ENCODE data around the gene ZNF787.
"Not testable (repeated sequence)": the region's sequence is repeated elsewhere in the genome, so short reads cannot be mapped to it uniquely, and the experiment has no call there.

The ZNF787 gene

DNA sequence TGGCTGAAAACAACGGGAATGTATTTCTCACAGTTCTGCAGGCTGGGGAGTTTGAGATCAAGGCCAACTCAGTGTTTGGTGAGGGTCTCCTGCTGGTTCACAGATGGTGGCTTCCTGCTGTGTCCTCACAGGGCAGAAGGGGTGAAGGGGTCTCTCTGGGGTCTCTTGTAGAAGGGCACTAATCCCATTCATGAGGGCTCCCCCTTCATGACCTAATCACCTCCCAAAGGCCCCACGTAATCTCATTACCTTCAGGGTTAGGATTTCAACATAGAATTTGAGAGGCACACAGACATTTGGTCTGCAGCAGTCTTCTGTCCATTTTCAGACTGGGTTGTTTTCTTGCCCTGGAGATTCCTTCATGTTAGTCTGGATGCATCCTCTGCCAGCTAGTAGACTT is 31.5 kb upstream of the ZNF787 start:
- no peak overlapping the region for H3K4me3 ChIP-seq (ENCODE audit: low read length)
- H3K4me1 ChIP-seq (ENCODE audit: insufficient read depth, low read length): no peaks in the 10 kb centered on the region
- H2AFZ ChIP-seq (ENCODE audit: low read depth, low read length): no peak overlapping the region
- H3K27me3 ChIP-seq (ENCODE audit: insufficient read depth, low read length): no peaks in the 10 kb centered on the region
- peaks cover 39% of the 10 kb centered on the region for H3K36me3 ChIP-seq (ENCODE audit: insufficient read depth, low read length)
- peaks cover 11% of the 10 kb centered on the region for H3K9me3 ChIP-seq (ENCODE audit: low read length)

DNA sequence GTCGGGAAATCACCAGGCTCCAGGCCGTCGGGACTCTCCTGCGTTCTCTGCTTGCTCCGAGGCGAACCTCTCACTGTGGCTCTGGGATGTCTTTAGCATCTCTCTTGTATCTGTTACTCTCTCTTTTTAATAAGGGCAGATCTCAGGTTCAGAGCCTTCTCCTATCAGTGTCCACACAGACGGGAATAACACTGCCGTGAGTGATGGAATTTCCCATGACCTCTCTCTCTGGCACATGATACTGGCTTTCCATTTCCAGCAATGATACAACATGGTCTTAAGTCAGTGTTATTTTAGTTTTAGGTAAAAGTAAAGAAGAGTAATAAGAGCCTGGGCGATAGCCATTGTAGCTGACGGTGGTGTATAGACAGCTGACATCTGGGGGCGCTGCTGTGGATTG is 29.3 kb upstream of the ZNF787 start:
- peaks cover 33% of the 10 kb centered on the region for H3K36me3 ChIP-seq (ENCODE audit: insufficient read depth, low read length)
- H3K9me3 ChIP-seq (ENCODE audit: low read length): peaks cover 19% of the 10 kb centered on the region
- H3K27me3 ChIP-seq (ENCODE audit: insufficient read depth, low read length): no peaks in the 10 kb centered on the region
- no peak overlapping the region for H3K4me3 ChIP-seq (ENCODE audit: low read length)
- H2AFZ ChIP-seq (ENCODE audit: low read depth, low read length): no peak overlapping the region
- H3K4me1 ChIP-seq (ENCODE audit: insufficient read depth, low read length): no peaks in the 10 kb centered on the region

DNA sequence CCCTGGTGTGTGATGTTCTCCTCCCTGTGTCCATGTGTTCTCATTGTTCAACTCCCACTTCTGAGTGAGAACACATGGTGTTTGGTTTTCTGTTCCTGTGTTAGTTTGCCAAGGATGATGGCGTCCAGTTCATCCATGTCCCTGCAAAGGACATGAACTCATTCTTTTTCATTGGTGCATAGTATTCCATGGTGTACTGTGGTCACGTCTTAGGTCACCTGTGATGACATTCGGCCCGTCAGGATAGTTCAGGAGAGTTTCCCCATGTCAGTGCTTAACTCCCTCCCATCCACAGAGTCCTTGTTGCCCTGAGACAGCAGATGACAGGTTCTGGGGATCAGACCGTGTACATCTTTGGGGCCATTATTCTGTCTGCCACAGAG is 28.6 kb upstream of the ZNF787 start:
- H3K36me3 ChIP-seq (ENCODE audit: insufficient read depth, low read length): peaks cover 27% of the 10 kb centered on the region
- H3K9me3 ChIP-seq (ENCODE audit: low read length): peaks cover 19% of the 10 kb centered on the region
- no peaks in the 10 kb centered on the region for H3K27me3 ChIP-seq (ENCODE audit: insufficient read depth, low read length)
- H3K4me1 ChIP-seq (ENCODE audit: insufficient read depth, low read length): no peaks in the 10 kb centered on the region
- H3K4me3 ChIP-seq (ENCODE audit: low read length): no peak overlapping the region
- H2AFZ ChIP-seq (ENCODE audit: low read depth, low read length): no peak overlapping the region

DNA sequence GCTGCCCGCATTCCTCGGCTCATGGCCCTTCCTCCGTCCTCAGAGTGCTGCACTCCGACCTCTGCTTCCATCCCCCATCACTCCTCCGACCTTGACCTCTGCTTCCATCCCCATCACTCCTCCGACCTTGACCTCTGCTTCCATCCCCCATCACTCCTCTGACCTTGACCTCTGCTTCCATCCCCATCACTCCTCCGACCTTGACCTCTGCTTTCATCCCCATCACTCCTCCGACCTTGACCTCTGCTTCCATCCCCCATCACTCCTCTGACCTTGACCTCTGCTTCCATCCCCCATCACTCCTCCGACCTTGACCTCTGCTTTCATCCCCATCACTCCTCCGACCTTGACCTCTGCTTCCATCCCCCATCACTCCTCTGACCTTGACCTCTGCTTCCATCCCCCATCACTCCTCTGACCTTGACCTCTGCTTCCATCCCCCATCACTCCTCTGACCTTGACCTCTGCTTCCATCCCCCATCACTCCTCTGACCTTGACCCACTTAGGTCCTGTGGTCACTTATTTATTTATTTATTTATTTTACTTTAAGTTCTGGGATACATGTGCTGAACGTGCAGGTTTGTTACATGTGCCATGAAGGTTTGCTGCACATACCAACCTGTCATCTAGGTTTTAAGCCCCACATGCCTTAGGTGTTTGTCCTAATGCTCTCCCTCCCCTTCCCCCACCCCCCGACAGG is 28.0 kb upstream of the ZNF787 start:
- peaks cover 27% of the 10 kb centered on the region for H3K36me3 ChIP-seq (ENCODE audit: insufficient read depth, low read length)
- not testable (repeated sequence) for H2AFZ ChIP-seq (ENCODE audit: low read depth, low read length)

DNA sequence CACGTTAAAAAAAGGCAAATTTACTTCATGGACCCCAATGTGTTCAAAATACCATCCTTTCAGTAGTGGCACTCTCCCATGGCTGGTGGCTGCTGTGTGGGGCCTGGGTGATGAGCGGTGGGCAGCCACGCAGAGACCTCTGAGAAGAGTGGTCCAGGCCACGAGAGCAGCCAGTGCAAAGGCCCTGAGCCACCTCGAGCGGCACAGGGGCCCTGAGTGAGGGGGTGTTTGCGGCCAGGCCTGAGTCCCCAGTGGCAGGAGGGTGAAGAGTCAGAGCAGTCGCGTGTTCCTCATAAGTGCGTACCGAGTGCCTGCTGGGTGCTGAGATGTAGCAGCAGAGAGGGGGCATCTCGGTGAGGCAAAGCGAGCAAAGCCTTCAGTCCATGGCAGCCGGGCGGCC is 27.0 kb upstream of the ZNF787 start:
- no peak overlapping the region for H3K4me3 ChIP-seq (ENCODE audit: low read length)
- peaks cover 19% of the 10 kb centered on the region for H3K9me3 ChIP-seq (ENCODE audit: low read length)
- H3K4me1 ChIP-seq (ENCODE audit: insufficient read depth, low read length): no peaks in the 10 kb centered on the region
- peaks cover 27% of the 10 kb centered on the region for H3K36me3 ChIP-seq (ENCODE audit: insufficient read depth, low read length)
- no peaks in the 10 kb centered on the region for H3K27me3 ChIP-seq (ENCODE audit: insufficient read depth, low read length)
- H2AFZ ChIP-seq (ENCODE audit: low read depth, low read length): no peak overlapping the region

More for the DNA sequence above, 28.0 kb upstream of the ZNF787 start:
- not testable (repeated sequence) for H3K4me1 ChIP-seq (ENCODE audit: insufficient read depth, low read length); H3K4me3 ChIP-seq (ENCODE audit: low read length); H3K27me3 ChIP-seq (ENCODE audit: insufficient read depth, low read length)
- peaks cover 19% of the 10 kb centered on the region for H3K9me3 ChIP-seq (ENCODE audit: low read length)

DNA sequence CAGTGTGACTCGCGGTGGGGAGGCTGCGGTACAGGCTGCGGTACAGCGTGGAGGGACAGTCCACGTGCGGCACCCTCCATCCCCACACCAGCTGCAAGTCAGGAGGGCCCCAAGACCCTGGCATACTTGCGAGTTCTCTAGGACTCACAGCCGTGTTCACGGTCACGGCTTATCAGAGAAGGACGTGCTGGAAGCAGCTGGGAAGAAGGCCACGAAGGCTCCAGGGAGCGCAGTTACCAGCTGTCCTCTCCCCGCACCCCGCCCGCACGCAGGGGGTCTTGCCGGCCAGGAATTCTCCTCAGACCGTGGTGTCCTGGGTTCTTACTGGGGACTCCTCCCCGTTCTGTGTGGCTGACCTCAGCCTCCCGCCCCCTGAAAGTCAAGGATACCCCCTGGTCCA is 26.2 kb upstream of the ZNF787 start:
- no peaks in the 10 kb centered on the region for H3K27me3 ChIP-seq (ENCODE audit: insufficient read depth, low read length)
- H3K4me1 ChIP-seq (ENCODE audit: insufficient read depth, low read length): no peaks in the 10 kb centered on the region
- peaks cover 27% of the 10 kb centered on the region for H3K36me3 ChIP-seq (ENCODE audit: insufficient read depth, low read length)
- H2AFZ ChIP-seq (ENCODE audit: low read depth, low read length): no peak overlapping the region
- H3K4me3 ChIP-seq (ENCODE audit: low read length): no peak overlapping the region
- peaks cover 19% of the 10 kb centered on the region for H3K9me3 ChIP-seq (ENCODE audit: low read length)

DNA sequence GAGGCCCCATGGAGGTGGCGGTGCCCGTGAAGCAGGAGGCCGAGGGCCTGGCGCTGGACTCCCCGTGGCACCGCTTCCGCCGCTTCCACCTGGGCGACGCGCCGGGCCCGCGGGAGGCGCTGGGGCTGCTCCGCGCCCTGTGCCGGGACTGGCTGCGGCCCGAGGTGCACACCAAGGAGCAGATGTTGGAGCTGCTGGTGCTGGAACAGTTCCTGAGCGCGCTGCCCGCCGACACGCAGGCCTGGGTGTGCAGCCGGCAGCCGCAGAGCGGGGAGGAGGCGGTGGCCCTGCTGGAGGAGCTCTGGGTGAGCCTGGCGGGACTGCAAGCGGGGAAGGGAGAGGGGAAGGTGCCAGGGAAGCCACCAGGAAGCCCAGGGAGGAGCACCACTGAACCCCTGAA is 25.8 kb upstream of the ZNF787 start:
- Histone ChIP-seq H3K4me3 (ENCODE audit: low read length) (no peak overlapping the region), H3K36me3 (ENCODE audit: insufficient read depth, low read length) (peaks cover 27% of the 10 kb centered on the region), H2AFZ (ENCODE audit: low read depth, low read length) (no peak overlapping the region), H3K27me3 (ENCODE audit: insufficient read depth, low read length) (no peaks in the 10 kb centered on the region), H3K9me3 (ENCODE audit: low read length) (peaks cover 19% of the 10 kb centered on the region), H3K4me1 (ENCODE audit: insufficient read depth, low read length) (peaks cover 4% of the 10 kb centered on the region)

DNA sequence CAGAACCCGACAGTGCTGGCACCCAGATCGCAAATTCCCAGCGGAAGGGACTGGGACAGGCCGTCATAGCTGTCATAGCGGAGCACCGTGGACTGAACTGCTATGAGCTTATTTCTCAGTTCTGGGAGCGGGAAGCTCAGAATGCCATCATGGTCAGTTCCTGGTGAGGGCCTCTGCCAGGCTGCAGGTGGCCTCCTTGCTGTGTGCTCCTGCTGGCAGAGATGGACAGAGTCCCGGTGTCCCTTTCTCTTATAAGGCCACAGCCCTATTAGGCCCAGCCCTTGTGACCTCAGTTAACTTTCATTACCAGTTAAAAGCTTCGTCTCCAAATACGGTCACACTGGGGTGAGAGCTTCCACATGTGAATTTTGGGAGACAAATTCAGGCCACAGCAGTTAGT is 24.6 kb upstream of the ZNF787 start:
- no peaks in the 10 kb centered on the region for H3K27me3 ChIP-seq (ENCODE audit: insufficient read depth, low read length)
- H3K9me3 ChIP-seq (ENCODE audit: low read length): peaks cover 19% of the 10 kb centered on the region
- no peak overlapping the region for H2AFZ ChIP-seq (ENCODE audit: low read depth, low read length)
- H3K4me3 ChIP-seq (ENCODE audit: low read length): no peak overlapping the region
- peaks cover 27% of the 10 kb centered on the region for H3K36me3 ChIP-seq (ENCODE audit: insufficient read depth, low read length)
- H3K4me1 ChIP-seq (ENCODE audit: insufficient read depth, low read length): peaks cover 7% of the 10 kb centered on the region

DNA sequence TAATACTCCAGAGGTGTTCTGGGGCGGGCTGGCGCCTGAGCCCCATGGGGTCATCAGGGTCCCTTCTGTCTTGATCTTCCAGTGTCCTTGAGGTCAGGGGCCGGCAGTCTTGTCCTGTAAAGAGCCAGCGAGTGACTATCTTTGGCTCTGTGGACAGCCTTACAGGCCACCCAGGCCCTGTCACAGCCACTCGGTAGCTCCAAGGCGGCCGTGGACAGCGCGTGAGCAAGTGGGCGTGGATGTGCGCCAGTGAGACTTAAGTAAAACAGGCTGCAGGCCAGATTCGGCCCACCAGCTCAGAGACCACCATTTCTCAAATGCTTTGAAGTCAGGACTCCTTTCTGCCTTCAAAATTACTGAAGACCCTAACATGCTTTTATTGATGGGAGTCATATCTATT is 23.7 kb upstream of the ZNF787 start:
- no peaks in the 10 kb centered on the region for H3K27me3 ChIP-seq (ENCODE audit: insufficient read depth, low read length)
- H3K4me1 ChIP-seq (ENCODE audit: insufficient read depth, low read length): peaks cover 7% of the 10 kb centered on the region
- H3K9me3 ChIP-seq (ENCODE audit: low read length): peaks cover 17% of the 10 kb centered on the region
- no peak overlapping the region for H3K4me3 ChIP-seq (ENCODE audit: low read length)
- no peak overlapping the region for H2AFZ ChIP-seq (ENCODE audit: low read depth, low read length)
- H3K36me3 ChIP-seq (ENCODE audit: insufficient read depth, low read length): peaks cover 23% of the 10 kb centered on the region

DNA sequence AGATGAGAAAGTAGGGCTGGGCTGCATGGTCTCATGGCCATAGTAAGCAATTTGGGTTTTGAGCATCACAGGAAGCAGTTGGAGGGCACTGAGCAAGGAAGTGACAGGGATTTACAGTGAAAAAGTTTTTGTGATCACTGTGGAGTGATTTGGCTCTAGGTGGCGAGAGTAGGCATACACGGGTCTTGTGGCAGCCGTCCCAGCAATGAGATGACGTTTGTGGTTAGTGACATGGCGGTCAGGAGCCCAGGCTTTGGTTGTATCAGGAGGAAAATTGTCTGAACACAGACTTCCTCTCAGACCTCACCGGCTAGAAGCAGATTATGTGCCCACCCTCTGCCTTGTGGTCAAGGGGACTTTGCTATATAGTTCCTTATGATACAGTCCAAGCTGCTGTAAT is 23.3 kb upstream of the ZNF787 start:
- no peak overlapping the region for H3K4me3 ChIP-seq (ENCODE audit: low read length)
- peaks cover 16% of the 10 kb centered on the region for H3K9me3 ChIP-seq (ENCODE audit: low read length)
- H3K4me1 ChIP-seq (ENCODE audit: insufficient read depth, low read length): peaks cover 7% of the 10 kb centered on the region
- H3K27me3 ChIP-seq (ENCODE audit: insufficient read depth, low read length): no peaks in the 10 kb centered on the region
- H3K36me3 ChIP-seq (ENCODE audit: insufficient read depth, low read length): peaks cover 23% of the 10 kb centered on the region
- H2AFZ ChIP-seq (ENCODE audit: low read depth, low read length): no peak overlapping the region

DNA sequence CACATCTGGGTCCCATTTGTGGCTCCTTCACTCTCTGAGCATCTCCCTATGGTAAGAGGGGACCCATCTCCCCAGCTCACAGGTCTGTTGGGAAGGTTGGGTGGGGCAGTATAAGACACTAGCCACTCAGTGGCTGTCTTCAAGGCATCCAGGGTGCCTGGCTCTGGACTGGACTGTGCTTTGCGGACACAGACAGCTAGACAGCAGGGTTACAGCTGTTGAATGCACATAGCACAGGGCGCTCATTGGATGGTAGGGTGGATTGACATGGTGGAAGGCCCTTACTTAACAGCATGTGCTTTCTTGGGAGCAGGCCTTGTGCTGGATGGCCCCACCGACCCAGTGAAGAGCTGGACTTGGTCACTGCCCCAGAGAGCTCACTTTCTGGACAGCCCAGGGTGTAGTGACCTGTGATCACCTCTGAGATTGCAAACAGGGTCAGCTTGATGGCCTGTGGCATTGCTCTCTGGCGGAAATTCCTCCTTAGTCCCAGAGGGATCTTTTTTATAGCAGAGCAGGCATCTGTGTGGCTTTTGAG is 21.9 kb upstream of the ZNF787 start:
- Histone ChIP-seq H3K4me3 (ENCODE audit: low read length) (no peak overlapping the region), H2AFZ (ENCODE audit: low read depth, low read length) (no peak overlapping the region), H3K36me3 (ENCODE audit: insufficient read depth, low read length) (peaks cover 14% of the 10 kb centered on the region), H3K9me3 (ENCODE audit: low read length) (peaks cover 10% of the 10 kb centered on the region), H3K4me1 (ENCODE audit: insufficient read depth, low read length) (peaks cover 7% of the 10 kb centered on the region), H3K27me3 (ENCODE audit: insufficient read depth, low read length) (no peaks in the 10 kb centered on the region)

DNA sequence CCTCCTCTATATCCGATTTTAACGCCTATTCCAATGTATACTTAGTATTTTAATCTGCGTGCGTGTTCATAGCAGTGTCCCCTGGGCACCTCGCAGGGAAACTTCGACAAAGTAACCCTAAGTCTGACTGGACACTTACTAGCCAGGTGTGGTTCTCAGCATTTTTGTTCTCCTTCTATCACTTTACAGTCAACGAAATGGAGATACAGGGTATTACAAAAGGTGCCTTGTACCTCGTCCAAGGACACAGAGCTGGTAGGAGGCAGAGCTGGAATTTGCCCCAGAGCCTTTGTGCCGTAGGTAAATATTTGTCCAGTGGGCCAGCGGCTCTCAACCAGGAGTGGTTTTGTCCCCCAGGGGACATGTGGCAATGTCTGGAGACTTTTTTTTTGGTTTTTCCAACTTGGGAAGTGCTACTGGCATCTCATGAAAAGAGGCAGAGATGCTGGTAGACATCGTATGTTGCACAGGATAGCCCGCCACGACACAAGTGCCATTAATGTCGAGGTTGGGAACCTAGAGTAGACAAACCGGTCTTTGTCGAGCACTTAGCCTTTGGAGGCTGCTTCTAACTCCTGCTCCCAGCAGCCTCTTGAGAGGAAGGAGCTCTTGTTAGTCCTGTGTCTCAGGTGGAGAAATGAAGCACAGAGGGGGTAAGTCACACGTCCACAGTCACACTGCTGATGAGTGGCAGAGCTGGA is 21.1 kb upstream of the ZNF787 start:
- Histone ChIP-seq H3K36me3 (ENCODE audit: insufficient read depth, low read length) (peaks cover 7% of the 10 kb centered on the region), H3K9me3 (ENCODE audit: low read length) (peaks cover 5% of the 10 kb centered on the region), H2AFZ (ENCODE audit: low read depth, low read length) (no peak overlapping the region), H3K4me1 (ENCODE audit: insufficient read depth, low read length) (peaks cover 7% of the 10 kb centered on the region), H3K27me3 (ENCODE audit: insufficient read depth, low read length) (no peaks in the 10 kb centered on the region), H3K4me3 (ENCODE audit: low read length) (peak overlapping the region; percentile 58)

DNA sequence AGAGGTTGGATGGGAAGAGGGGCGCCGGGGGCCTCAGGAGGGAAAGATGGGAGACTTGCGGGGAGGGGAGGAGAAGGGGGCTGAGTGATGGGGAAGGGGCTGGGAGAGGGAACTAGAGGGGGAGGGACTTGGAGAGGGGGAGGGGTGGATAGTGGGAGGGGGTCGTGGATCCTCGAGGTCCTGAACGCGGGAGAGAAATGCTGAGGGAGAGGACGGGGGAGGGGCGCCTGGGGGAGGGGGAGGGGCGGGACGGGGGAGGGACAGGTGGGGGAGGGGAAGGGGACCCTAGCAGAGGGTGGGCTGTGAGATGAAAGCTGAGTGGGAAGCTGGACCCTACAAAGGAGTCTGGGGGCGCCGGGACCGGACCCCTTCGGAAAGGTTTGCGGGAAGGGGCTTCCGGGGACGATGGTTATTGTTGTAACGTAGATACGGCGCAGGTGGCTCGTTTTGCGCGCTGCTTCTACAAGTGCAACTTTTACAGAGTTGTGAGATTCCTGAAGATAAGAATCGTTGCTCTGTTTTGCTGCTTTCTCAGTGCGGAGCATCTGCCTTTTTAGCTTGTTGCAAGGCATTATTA is 20.4 kb upstream of the ZNF787 start:
- Histone ChIP-seq H3K4me3 (ENCODE audit: low read length) (peak overlapping the region; percentile 58), H3K27me3 (ENCODE audit: insufficient read depth, low read length) (no peaks in the 10 kb centered on the region), H3K4me1 (ENCODE audit: insufficient read depth, low read length) (peaks cover 7% of the 10 kb centered on the region), H3K9me3 (ENCODE audit: low read length) (no peaks in the 10 kb centered on the region), H2AFZ (ENCODE audit: low read depth, low read length) (no peak overlapping the region), H3K36me3 (ENCODE audit: insufficient read depth, low read length) (peaks cover 3% of the 10 kb centered on the region)
